IPS-18c (cell line): ENCODE results near the gene IDH2.

Experiments used
- H3K4me3 ChIP-seq: 2 replicates; pipeline ENCODE4 v1.7.0; 2013; ENCODE audit warnings: low read depth, mild to moderate bottlenecking, low read length, moderate library complexity; ENCODE audit not compliant: insufficient read depth
- H3K9me3 ChIP-seq: one replicate; pipeline ENCODE4 v1.6.1; 2013; ENCODE audit warnings: mild to moderate bottlenecking, low read length, moderate library complexity; ENCODE audit not compliant: control insufficient read depth, insufficient read depth

The IDH2 gene

GRCh38 chr15:90059208-90059985 lies 42.9 kb downstream of the IDH2 start:
- H3K4me3 ChIP-seq = no peak overlapping the region
- no peaks in the 10 kb centered on the region for H3K9me3 ChIP-seq

- H3K4me3 ChIP-seq = no peak overlapping the region
Measured at GRCh38 chr15:90058775-90059174, 43.5 kb downstream of the IDH2 start.

DNA sequence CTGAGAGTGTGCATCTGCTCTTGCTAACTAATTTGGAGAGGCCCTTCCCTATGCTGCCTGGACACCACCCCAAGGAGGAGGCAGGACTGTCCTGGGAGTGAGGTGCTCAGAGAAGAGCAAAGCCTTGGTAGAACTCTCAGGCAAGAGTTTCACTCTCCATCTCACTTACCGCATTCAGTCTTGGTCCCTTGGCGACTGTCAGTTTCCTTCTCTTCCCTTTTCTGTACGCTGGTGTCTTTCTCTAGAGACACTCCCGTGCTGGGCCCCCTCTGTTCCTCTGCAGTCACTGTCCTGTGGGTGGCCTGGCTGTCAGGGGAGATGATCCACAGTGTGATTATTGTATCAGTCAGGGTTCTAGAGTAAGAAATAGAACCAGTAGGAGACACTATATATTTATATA lies 44.0 kb downstream of the IDH2 start:
- Histone ChIP-seq H3K4me3 (no peak overlapping the region), H3K9me3 (no peaks in the 10 kb centered on the region)

More at GRCh38 chr15:90058775-90059174, 43.5 kb downstream of the IDH2 start:
- no peaks in the 10 kb centered on the region for H3K9me3 ChIP-seq

- H3K4me3 ChIP-seq = no peak overlapping the region
- no peaks in the 10 kb centered on the region for H3K9me3 ChIP-seq
Measured at GRCh38 chr15:90056529-90056928, 45.7 kb downstream of the IDH2 start.

- Histone ChIP-seq H3K4me3 (no peak overlapping the region), H3K9me3 (no peaks in the 10 kb centered on the region)
Measured at GRCh38 chr15:90055182-90055581, 47.1 kb downstream of the IDH2 start.

DNA sequence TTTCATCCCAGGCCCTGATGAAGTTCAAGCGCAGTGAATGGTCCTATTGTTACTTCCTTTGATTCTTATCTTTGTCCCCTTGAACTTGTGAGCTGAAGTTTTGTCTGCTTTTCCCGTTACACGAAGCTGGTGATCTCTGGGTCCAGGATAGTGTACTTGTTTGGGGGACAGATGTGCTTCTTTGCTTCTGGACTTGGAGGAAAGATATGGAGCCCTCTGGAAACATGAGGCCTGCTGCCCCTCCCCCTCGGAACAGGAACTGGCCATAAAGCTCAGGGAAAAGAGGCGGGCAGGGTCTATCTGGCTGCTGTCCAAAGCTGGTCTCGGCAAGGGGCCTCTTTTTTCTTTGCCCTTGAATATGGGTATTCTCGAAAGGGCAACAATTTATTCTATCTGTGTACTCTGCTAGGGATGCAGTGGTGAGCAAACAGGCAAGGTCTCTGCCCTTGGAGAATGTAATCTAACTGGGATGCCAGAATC lies 47.6 kb downstream of the IDH2 start:
- Histone ChIP-seq H3K9me3 (no peaks in the 10 kb centered on the region), H3K4me3 (no peak overlapping the region)

- no peak overlapping the region for H3K4me3 ChIP-seq
- H3K9me3 ChIP-seq = no peaks in the 10 kb centered on the region
Measured at GRCh38 chr15:90053685-90054466, 48.4 kb downstream of the IDH2 start.

DNA sequence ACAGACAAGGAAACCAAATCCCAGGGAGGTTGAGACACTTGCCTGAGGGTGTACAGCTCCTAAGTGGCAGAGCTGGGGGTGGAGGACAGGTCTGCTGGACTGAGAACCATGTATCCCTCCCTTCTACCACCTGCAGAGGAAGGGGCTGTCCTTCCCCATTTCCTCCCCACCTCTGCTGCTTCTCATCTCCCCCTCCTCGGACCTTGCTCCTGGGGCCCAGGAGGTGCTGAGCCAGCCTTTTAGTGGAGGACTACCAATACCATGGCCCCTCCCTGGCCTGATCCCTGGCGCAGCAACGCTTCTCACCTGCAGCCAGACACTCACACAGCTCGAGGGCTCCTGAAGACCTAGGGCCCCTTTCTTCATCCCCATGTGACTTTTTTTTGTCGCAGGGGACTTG lies 50.4 kb downstream of the IDH2 start:
- no peak overlapping the region for H3K4me3 ChIP-seq
- no peaks in the 10 kb centered on the region for H3K9me3 ChIP-seq

GRCh38 chr15:90049666-90050604 lies 52.3 kb downstream of the IDH2 start:
- Histone ChIP-seq H3K4me3 (no peak overlapping the region), H3K9me3 (no peaks in the 10 kb centered on the region)

DNA sequence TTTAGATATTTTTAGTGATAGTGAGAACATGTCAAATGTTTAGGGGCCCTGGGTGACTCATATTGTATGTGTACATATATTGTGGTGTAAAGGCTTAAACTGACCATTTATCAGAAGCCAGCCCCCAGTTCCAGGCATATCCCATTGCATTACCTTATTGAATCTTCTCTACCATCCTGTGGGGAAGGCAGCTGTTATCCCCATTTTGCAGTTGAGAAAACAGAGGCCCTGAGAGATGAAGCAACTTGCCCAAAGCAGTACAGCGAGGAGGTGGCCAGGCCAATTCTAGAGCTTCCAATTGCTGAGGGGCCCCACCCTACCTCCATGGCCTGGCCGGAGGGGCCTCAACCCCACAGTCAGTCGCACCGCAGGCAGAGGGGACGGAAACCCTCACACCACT lies 53.2 kb downstream of the IDH2 start:
- Histone ChIP-seq H3K4me3 (no peak overlapping the region), H3K9me3 (no peaks in the 10 kb centered on the region)

DNA sequence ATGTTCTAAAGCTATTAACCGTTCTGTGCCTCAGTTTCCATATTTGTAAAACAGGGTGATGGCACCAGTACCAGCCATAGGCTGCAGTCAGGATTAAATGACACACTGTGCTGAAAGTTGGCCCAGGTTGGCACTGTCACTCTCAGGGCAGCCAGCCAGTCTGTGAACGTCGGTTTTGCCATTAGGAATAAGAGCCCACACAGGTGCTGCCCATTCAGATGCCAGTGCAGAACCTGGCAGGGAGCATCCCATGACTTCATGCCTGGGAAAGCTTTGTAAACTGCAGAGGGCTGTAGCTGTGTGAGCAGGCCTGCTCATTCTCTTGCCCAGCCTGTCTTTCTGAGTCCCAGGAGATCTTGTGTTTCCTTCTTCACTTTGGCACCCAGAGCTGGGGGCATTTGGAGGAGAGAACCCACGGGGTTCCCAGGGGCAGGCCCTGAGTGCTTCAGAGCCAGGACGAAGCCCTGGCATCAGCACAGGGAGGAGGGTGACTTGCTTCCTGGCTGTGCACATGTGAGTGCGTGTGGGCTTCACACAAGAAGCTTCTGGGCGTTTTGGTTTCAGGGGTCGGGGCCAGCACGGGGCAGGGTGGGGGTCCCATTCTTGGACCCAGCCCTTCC lies 54.2 kb downstream of the IDH2 start:
- no peak overlapping the region for H3K4me3 ChIP-seq
- H3K9me3 ChIP-seq = no peaks in the 10 kb centered on the region

DNA sequence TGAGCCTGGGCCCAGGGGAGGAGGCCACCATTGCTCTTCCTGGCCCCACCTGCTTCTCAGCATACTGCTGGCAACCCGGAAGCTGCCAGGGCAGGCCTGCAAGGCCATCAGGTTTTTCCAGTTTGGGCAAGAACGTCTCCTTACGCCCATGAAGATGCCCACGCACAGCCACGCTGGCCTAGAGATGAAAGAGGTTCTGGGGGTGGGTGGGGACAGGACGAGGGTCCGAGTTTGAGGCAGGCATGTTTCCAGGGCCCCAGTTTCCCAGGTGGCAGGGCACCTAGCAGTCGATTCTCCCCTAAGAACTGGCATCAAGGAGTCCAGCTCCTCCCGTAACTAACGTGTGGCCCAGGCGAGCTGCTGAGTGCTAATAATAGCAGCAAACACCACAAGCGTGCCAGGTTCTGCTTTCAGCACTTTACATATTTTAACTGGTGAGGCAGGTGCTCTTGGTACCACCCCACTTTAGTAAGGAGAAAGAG lies 55.3 kb downstream of the IDH2 start:
- Histone ChIP-seq H3K4me3 (no peak overlapping the region), H3K9me3 (no peaks in the 10 kb centered on the region)

DNA sequence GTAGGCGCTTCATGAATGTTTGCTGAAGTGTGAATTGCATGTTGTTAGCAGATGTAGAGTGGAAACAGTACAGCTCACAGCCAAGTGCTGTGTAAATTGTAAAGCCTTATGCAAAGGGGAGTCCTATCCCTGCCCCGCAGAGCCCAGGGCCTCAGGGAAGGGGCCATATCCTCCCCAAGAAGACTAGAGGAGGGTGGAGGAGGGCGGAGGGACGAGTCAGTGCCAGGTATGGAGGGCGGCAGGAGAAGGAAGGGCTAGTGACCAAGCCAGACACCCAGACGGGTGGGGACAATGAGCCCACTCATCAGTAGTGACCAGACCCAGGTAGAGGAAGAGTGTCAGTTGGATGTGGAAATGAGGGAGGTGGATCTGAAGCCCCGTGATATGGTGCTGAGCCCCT lies 56.0 kb downstream of the IDH2 start:
- H3K4me3 ChIP-seq = no peak overlapping the region
- H3K9me3 ChIP-seq = no peaks in the 10 kb centered on the region

- H3K4me3 ChIP-seq = no peak overlapping the region
Measured at GRCh38 chr15:90044916-90045371, 57.3 kb downstream of the IDH2 start.

GRCh38 chr15:90044191-90044590 lies 58.1 kb downstream of the IDH2 start:
- Histone ChIP-seq H3K9me3 (no peaks in the 10 kb centered on the region), H3K4me3 (no peak overlapping the region)

More at GRCh38 chr15:90044916-90045371, 57.3 kb downstream of the IDH2 start:
- no peaks in the 10 kb centered on the region for H3K9me3 ChIP-seq

DNA sequence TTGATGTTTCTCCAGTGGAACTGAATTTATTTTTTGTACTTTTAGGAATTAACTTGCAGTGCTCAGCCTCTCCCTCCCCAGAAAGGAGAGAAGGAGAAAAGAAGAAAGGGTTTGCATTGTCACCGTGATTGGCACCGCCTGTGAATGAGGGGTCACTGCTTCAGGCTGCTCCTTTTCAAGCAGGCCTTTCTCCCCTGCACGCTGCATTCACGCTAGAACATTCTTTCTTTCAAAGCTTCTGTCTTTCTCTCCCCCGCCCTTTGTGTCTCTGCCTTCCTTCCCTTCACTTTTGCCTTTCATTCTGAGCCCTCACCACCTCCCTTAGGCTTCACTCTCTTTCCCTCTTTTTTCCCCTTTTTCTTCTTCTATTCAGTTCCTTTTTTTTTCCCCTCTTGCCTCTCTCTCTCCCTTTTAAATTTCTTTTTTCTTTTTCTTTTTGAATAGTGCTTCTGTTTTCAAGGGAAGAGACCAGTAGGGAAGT lies 58.7 kb downstream of the IDH2 start:
- Histone ChIP-seq H3K9me3 (no peaks in the 10 kb centered on the region), H3K4me3 (no peak overlapping the region)
